Mononuclear cell (primary cell): ENCODE data around the gene NFKB2. TPM values are rescaled to one million over a fixed set of nuclear protein-coding genes. Genes with fewer than 3 reads are reported as not detected.

Experiments
- H3K27me3 ChIP-seq: 2 replicates; pipeline ENCODE4 v1.6.0; 2011; ENCODE audit warnings: low read length, control low read depth; ENCODE audit not compliant: insufficient read depth
- H3K4me1 ChIP-seq: 2 replicates; pipeline ENCODE4 v1.5.1; 2011; ENCODE audit warnings: mild to moderate bottlenecking, low read length, control low read depth; ENCODE audit not compliant: insufficient read depth
- H3K4me3 ChIP-seq: 2 replicates; pipeline ENCODE4 v1.5.1; 2011; ENCODE audit warnings: mild to moderate bottlenecking, low read length, moderate library complexity
- H3K9me3 ChIP-seq: 2 replicates; pipeline ENCODE4 v1.5.1; 2011; ENCODE audit warnings: low read depth, mild to moderate bottlenecking, control low read depth, low read length
- total RNA-seq: library from RNA; depleted of rRNA; stranded (reverse); fragments of >200 nt; gene quantifications from one replicate; pipeline ENCODE4 v1.2.3, GENCODE V29; 2012

NFKB2 gene
- total RNA-seq, 1 donor = 67.1 TPM

- no peak overlapping the region for H3K4me3 ChIP-seq
- no peaks in the 10 kb centered on the region for H3K27me3 ChIP-seq
- H3K9me3 ChIP-seq = no peaks in the 10 kb centered on the region
- peaks cover 39% of the 10 kb centered on the region for H3K4me1 ChIP-seq
Observed at GRCh38 chr10:102400598-102401341, 5.3 kb downstream of the NFKB2 start.

GRCh38 chr10:102401342-102401654, 5.8 kb downstream of the NFKB2 start:
- Histone ChIP-seq H3K4me1 (peaks cover 33% of the 10 kb centered on the region), H3K4me3 (no peak overlapping the region), H3K27me3 (no peaks in the 10 kb centered on the region), H3K9me3 (no peaks in the 10 kb centered on the region)

GRCh38 chr10:102401735-102402511, 6.4 kb downstream of the NFKB2 start:
- Histone ChIP-seq H3K4me3 (no peak overlapping the region), H3K9me3 (no peaks in the 10 kb centered on the region), H3K27me3 (no peaks in the 10 kb centered on the region), H3K4me1 (peaks cover 27% of the 10 kb centered on the region)

GRCh38 chr10:102402512-102402896, 7.0 kb downstream of the NFKB2 start:
- peaks cover 1% of the 10 kb centered on the region for H3K27me3 ChIP-seq
- H3K4me1 ChIP-seq = peaks cover 24% of the 10 kb centered on the region
- H3K9me3 ChIP-seq = no peaks in the 10 kb centered on the region
- H3K4me3 ChIP-seq = no peak overlapping the region

- Histone ChIP-seq H3K4me1 (peaks cover 21% of the 10 kb centered on the region), H3K27me3 (peaks cover 7% of the 10 kb centered on the region), H3K9me3 (no peaks in the 10 kb centered on the region), H3K4me3 (no peak overlapping the region)
Observed at GRCh38 chr10:102403115-102403514, 7.6 kb downstream of the NFKB2 start.

GRCh38 chr10:102404361-102405107, 9.0 kb downstream of the NFKB2 start:
- no peaks in the 10 kb centered on the region for H3K9me3 ChIP-seq
- peaks cover 11% of the 10 kb centered on the region for H3K4me1 ChIP-seq
- peaks cover 17% of the 10 kb centered on the region for H3K27me3 ChIP-seq
- H3K4me3 ChIP-seq = no peak overlapping the region

GRCh38 chr10:102405108-102405571, 9.6 kb downstream of the NFKB2 start:
- no peak overlapping the region for H3K4me3 ChIP-seq
- H3K9me3 ChIP-seq = no peaks in the 10 kb centered on the region
- H3K27me3 ChIP-seq = peaks cover 23% of the 10 kb centered on the region
- peaks cover 11% of the 10 kb centered on the region for H3K4me1 ChIP-seq

GRCh38 chr10:102405632-102406031, 10.1 kb downstream of the NFKB2 start:
- Histone ChIP-seq H3K4me3 (no peak overlapping the region), H3K9me3 (no peaks in the 10 kb centered on the region), H3K27me3 (peaks cover 28% of the 10 kb centered on the region), H3K4me1 (peaks cover 14% of the 10 kb centered on the region)

GRCh38 chr10:102406815-102407214, 11.3 kb downstream of the NFKB2 start:
- Histone ChIP-seq H3K27me3 (peaks cover 39% of the 10 kb centered on the region), H3K4me1 (peaks cover 17% of the 10 kb centered on the region), H3K4me3 (no peak overlapping the region), H3K9me3 (no peaks in the 10 kb centered on the region)

GRCh38 chr10:102407425-102408130, 12.1 kb downstream of the NFKB2 start:
- peaks cover 17% of the 10 kb centered on the region for H3K4me1 ChIP-seq
- no peak overlapping the region for H3K4me3 ChIP-seq
- peaks cover 43% of the 10 kb centered on the region for H3K27me3 ChIP-seq
- no peaks in the 10 kb centered on the region for H3K9me3 ChIP-seq

- Histone ChIP-seq H3K9me3 (no peaks in the 10 kb centered on the region), H3K4me1 (peaks cover 17% of the 10 kb centered on the region), H3K27me3 (peaks cover 43% of the 10 kb centered on the region), H3K4me3 (no peak overlapping the region)
Observed at GRCh38 chr10:102408131-102408727, 12.7 kb downstream of the NFKB2 start.

- H3K27me3 ChIP-seq = peaks cover 43% of the 10 kb centered on the region
- no peaks in the 10 kb centered on the region for H3K9me3 ChIP-seq
- H3K4me1 ChIP-seq = peaks cover 17% of the 10 kb centered on the region
- H3K4me3 ChIP-seq = peak overlapping the region; percentile 13
Observed at GRCh38 chr10:102408728-102409603, 13.5 kb downstream of the NFKB2 start.

GRCh38 chr10:102409604-102410428, 14.3 kb downstream of the NFKB2 start:
- H3K9me3 ChIP-seq = no peaks in the 10 kb centered on the region
- peaks cover 43% of the 10 kb centered on the region for H3K27me3 ChIP-seq
- H3K4me3 ChIP-seq = no peak overlapping the region
- H3K4me1 ChIP-seq = peaks cover 17% of the 10 kb centered on the region
